T-helper 2 cell (primary cell): ENCODE data around the gene WDFY3.
"Not testable (repeated sequence)": the region's sequence is repeated elsewhere in the genome, so short reads cannot be mapped to it uniquely, and the experiment has no call there.

Experiments
- DNase-seq, 5 experiments: peaks; one replicate each; pipeline versions ENCODE4 v3.0.0 to v3.0.0-alpha.2; 2012 to 2022

The WDFY3 gene

GRCh38 chr4:84697615-84698201 is 268.8 kb downstream of the WDFY3 start:
- no peak for DNase-seq

- no peak for DNase-seq
These were observed 269.3 kb downstream of the WDFY3 start for GRCh38 chr4:84697159-84697558.

- no peak for DNase-seq
These were observed 274.7 kb downstream of the WDFY3 start for GRCh38 chr4:84691800-84692199.

GRCh38 chr4:84691170-84691691 is 275.3 kb downstream of the WDFY3 start:
- no peak for DNase-seq

GRCh38 chr4:84690481-84690880 is 276.0 kb downstream of the WDFY3 start:
- DNase-seq, result no peak

- DNase-seq, result no peak
These were observed 277.3 kb downstream of the WDFY3 start for GRCh38 chr4:84689197-84689596.

- DNase-seq, result no peak
These were observed 277.9 kb downstream of the WDFY3 start for GRCh38 chr4:84688605-84689004.

GRCh38 chr4:84685105-84685504 is 281.4 kb downstream of the WDFY3 start:
- no peak for DNase-seq

GRCh38 chr4:84684361-84684760 is 282.1 kb downstream of the WDFY3 start:
- DNase-seq, result no peak

- DNase-seq, result no peak
These were observed 283.2 kb downstream of the WDFY3 start for GRCh38 chr4:84683064-84683850.

GRCh38 chr4:84682661-84683060 is 283.8 kb downstream of the WDFY3 start:
- DNase-seq, result not testable (repeated sequence)

GRCh38 chr4:84681486-84682274 is 284.8 kb downstream of the WDFY3 start:
- no peak for DNase-seq

GRCh38 chr4:84680956-84681355 is 285.5 kb downstream of the WDFY3 start:
- DNase-seq, result no peak

- DNase-seq, result no peak
These were observed 287.3 kb downstream of the WDFY3 start for GRCh38 chr4:84678976-84679744.

GRCh38 chr4:84677995-84678394 is 288.5 kb downstream of the WDFY3 start:
- no peak for DNase-seq

GRCh38 chr4:84677093-84677492 is 289.4 kb downstream of the WDFY3 start:
- DNase-seq, result no peak

GRCh38 chr4:84673475-84674240 is 292.8 kb downstream of the WDFY3 start:
- DNase-seq, result no peak

GRCh38 chr4:84672177-84672576 is 294.3 kb downstream of the WDFY3 start:
- DNase-seq, result no peak

GRCh38 chr4:84669201-84669600 is 297.3 kb downstream of the WDFY3 start:
- DNase-seq, result no peak

GRCh38 chr4:84666439-84666838 is 300.1 kb downstream of the WDFY3 start:
- no peak for DNase-seq

- not testable (repeated sequence) for DNase-seq
These were observed 301.7 kb downstream of the WDFY3 start for GRCh38 chr4:84664767-84665166.
